Neuronal stem cell (in vitro differentiated cells): ENCODE results near the gene FARP1.

Experiments
- DNase-seq: peaks from one replicate; pipeline ENCODE4 v3.0.0-alpha.2; 2013; ENCODE audit warnings: low spot score
- H2AFZ ChIP-seq: one replicate; pipeline ENCODE4 v1.6.1; 2013; ENCODE audit warnings: mild to moderate bottlenecking, low read length, inconsistent platforms
- H2AK5ac ChIP-seq: 2 replicates; pipeline ENCODE4 v1.6.1; 2013; ENCODE audit warnings: low read depth, mild to moderate bottlenecking, inconsistent platforms, low read length, moderate library complexity, mixed read lengths
- H2BK120ac ChIP-seq: 2 replicates; pipeline ENCODE4 v1.6.1; 2013; ENCODE audit warnings: low read depth, mild to moderate bottlenecking, inconsistent platforms, low read length, moderate library complexity, mixed read lengths
- H2BK12ac ChIP-seq: one replicate; pipeline ENCODE4 v1.6.1; 2013; ENCODE audit warnings: low read length, inconsistent platforms
- H2BK15ac ChIP-seq: 2 replicates; pipeline ENCODE4 v1.6.1; 2013; ENCODE audit warnings: mild to moderate bottlenecking, low read length, inconsistent platforms, mixed read lengths
- H2BK5ac ChIP-seq: one replicate; pipeline ENCODE4 v1.6.1; 2013; ENCODE audit warnings: inconsistent platforms, mild to moderate bottlenecking, low read length, moderate library complexity
- H3K14ac ChIP-seq: one replicate; pipeline ENCODE4 v1.6.1; 2013; ENCODE audit warnings: low read length, inconsistent platforms
- H3K18ac ChIP-seq: 2 replicates; pipeline ENCODE4 v1.6.1; 2013; ENCODE audit warnings: low read length, inconsistent platforms
- H3K23ac ChIP-seq: 2 replicates; pipeline ENCODE4 v1.6.1; 2013; ENCODE audit warnings: low read depth, mild to moderate bottlenecking, mixed read lengths, low read length, inconsistent platforms; ENCODE audit not compliant: poor library complexity
- H3K27ac ChIP-seq: replicated peaks from 3 replicates; pipeline ENCODE4 v1.5.1; 2013; ENCODE audit warnings: low read length, inconsistent platforms
- H3K27me3 ChIP-seq, 3 experiments: 2 replicates each; pipeline ENCODE4 v1.6.1; 2013; ENCODE audit warnings: low read length in 3 of 3, mild to moderate bottlenecking in 2 of 3, inconsistent platforms in 1 of 3, low read depth in 1 of 3, mixed read lengths in 1 of 3, moderate library complexity in 1 of 3; ENCODE audit not compliant: control insufficient read depth in 3 of 3, insufficient read depth in 3 of 3
- H3K36me3 ChIP-seq, 2 donors: replicated peaks in 1 of 2; 2 replicates each; pipeline ENCODE4 v1.6.1; 2013; ENCODE audit warnings: low read length in 2 of 2; ENCODE audit not compliant: control insufficient read depth in 2 of 2, insufficient read depth in 2 of 2
- H3K4ac ChIP-seq: 2 replicates; pipeline ENCODE4 v1.6.1; 2013; ENCODE audit warnings: inconsistent platforms, mild to moderate bottlenecking, low read length, moderate library complexity
- H3K4me1 ChIP-seq, 2 donors: 1 replicate in 1 of 2; 2 replicates in 1 of 2; pipeline ENCODE4 v1.6.1; 2013; ENCODE audit warnings: low read length in 2 of 2, low read depth in 1 of 2; ENCODE audit not compliant: control insufficient read depth in 2 of 2, insufficient read depth in 1 of 2
- H3K4me2 ChIP-seq: one replicate; pipeline ENCODE4 v1.6.1; 2013; ENCODE audit warnings: mild to moderate bottlenecking, low read length, inconsistent platforms; ENCODE audit not compliant: insufficient read depth, poor library complexity, severe bottlenecking
- H3K4me3 ChIP-seq, 2 donors: 2 replicates each; pipeline ENCODE4 v1.5.1; 2013; ENCODE audit warnings: low read length in 2 of 2, mild to moderate bottlenecking in 2 of 2, inconsistent platforms in 1 of 2, moderate library complexity in 1 of 2
- H3K79me1 ChIP-seq: one replicate; pipeline ENCODE4 v1.6.1; 2013; ENCODE audit warnings: low read depth, mild to moderate bottlenecking, inconsistent platforms, low read length, moderate library complexity
- H3K9ac ChIP-seq: one replicate; pipeline ENCODE4 v1.6.1; 2013; ENCODE audit warnings: mild to moderate bottlenecking, low read depth, low read length, inconsistent platforms; ENCODE audit not compliant: poor library complexity
- H3K9me3 ChIP-seq, 2 donors: replicated peaks in 1 of 2; 2 replicates each; pipeline versions ENCODE3 to v1.6.1; 2013; ENCODE audit warnings: low read length in 2 of 2, mild to moderate bottlenecking in 2 of 2, inconsistent platforms in 1 of 2, low read depth in 1 of 2, mixed read lengths in 1 of 2, moderate library complexity in 1 of 2; ENCODE audit not compliant: control insufficient read depth in 2 of 2, insufficient read depth in 1 of 2
- H4K8ac ChIP-seq: one replicate; pipeline ENCODE4 v1.6.1; 2013; ENCODE audit warnings: low read depth, mild to moderate bottlenecking, inconsistent platforms, low read length, moderate library complexity
- H4K91ac ChIP-seq: one replicate; pipeline ENCODE4 v1.6.1; 2013; ENCODE audit warnings: low read length, low read depth, mild to moderate bottlenecking, inconsistent platforms; ENCODE audit not compliant: poor library complexity
- WGBS, 2 donors: extraction: QIAGEN DNeasy Blood & Tissue Kit; methylation state at CpG; one replicate each; pipeline ENCODE4 v1.1.7; 2013; ENCODE audit warnings: missing lambda C conversion rate in 2 of 2, mixed read lengths in 1 of 2; ENCODE audit not compliant: insufficient read length in 2 of 2, insufficient replicate concordance in 1 of 2; ENCODE audit errors: extremely low coverage in 2 of 2; 5-methylcytosine and 5-hydroxymethylcytosine counted together

The FARP1 gene

DNA sequence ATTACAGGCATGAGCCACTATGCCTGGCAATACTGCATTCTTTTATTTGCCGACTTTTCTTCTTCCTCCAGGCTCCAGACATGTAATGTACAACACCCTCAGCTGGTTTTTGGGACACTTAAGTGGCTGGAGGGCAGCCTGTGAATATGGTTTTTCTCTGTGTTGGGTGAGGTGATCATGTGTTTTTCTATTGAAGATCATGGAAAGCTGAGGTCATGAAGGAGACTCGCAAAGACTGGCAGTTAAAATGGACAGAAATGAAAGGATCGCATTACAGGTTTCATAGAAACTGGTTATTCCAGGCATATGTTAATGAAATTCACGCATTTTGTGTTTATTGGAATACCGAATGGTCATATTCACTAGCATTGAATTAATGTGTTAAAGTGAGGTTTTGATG, 119.4 kb downstream of the FARP1 start:
- Histone ChIP-seq H2BK15ac (no peak overlapping the region), H3K27me3 (no peaks in the 10 kb centered on the region), H3K27ac (no peak overlapping the region), H3K4me3 (no peak overlapping the region), H2BK5ac (no peak overlapping the region), H3K14ac (no peak overlapping the region), H4K8ac (no peak overlapping the region), H2BK12ac (no peak overlapping the region), H2AFZ (no peak overlapping the region), H3K18ac (no peak overlapping the region), H3K9ac (no peak overlapping the region), H4K91ac (no peak overlapping the region), H3K4me1 (peaks cover 11 to 26% of the 10 kb centered on the region in 2 donors), H3K36me3 (no peaks in the 10 kb centered on the region), H3K4ac (no peak overlapping the region), H3K9me3 (no peaks in the 10 kb centered on the region), H2BK120ac (no peak overlapping the region), H2AK5ac (no peak overlapping the region), H3K23ac (no peak overlapping the region), H3K79me1 (peaks cover 6% of the 10 kb centered on the region), H3K4me2 (no peak overlapping the region)
- WGBS, 2 donors, result no CpG with 5 or more reads among the region's 5 CpGs
- no peak for DNase-seq

DNA sequence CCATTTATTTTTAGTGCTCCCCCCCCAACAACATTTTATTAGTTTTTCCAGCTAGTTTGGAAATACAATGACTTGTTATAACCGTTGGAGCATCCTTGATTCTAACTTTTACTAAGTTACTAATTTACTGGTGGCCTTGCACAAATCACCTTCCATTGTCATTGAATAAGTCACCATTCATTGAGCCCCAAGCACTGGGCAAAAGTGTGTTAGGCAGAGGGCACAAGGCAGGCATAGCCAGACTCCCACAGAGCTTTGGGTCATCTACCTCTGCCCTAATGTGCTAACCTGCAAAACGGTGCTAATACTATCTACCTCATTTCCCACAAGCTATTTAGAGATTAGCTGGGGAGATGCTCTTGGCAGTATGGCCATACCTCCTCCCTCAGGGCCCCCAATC, 120.9 kb downstream of the FARP1 start:
- no peak overlapping the region for H2BK15ac ChIP-seq
- H3K4me1 ChIP-seq, result peaks cover 11 to 26% of the 10 kb centered on the region in 2 donors
- H3K79me1 ChIP-seq, result peaks cover 6% of the 10 kb centered on the region
- no peak overlapping the region for H3K18ac ChIP-seq
- H3K4ac ChIP-seq, result no peak overlapping the region
- no CpG with 5 or more reads among the region's 2 CpGs for WGBS, 2 donors
- no peak overlapping the region for H2BK120ac ChIP-seq
- no peak overlapping the region for H3K4me3 ChIP-seq
- H2AFZ ChIP-seq, result no peak overlapping the region
- no peaks in the 10 kb centered on the region for H3K9me3 ChIP-seq
- H4K8ac ChIP-seq, result no peak overlapping the region
- H3K9ac ChIP-seq, result no peak overlapping the region
- H3K36me3 ChIP-seq, result peaks cover 0 to 4% of the 10 kb centered on the region in 2 donors
- no peak overlapping the region for H4K91ac ChIP-seq
- H3K23ac ChIP-seq, result no peak overlapping the region
- no peak overlapping the region for H2BK12ac ChIP-seq
- no peak for DNase-seq
- no peak overlapping the region for H3K27ac ChIP-seq
- no peak overlapping the region for H3K14ac ChIP-seq
- no peak overlapping the region for H2AK5ac ChIP-seq
- no peak overlapping the region for H3K4me2 ChIP-seq
- H3K27me3 ChIP-seq, result no peaks in the 10 kb centered on the region
- H2BK5ac ChIP-seq, result no peak overlapping the region

DNA sequence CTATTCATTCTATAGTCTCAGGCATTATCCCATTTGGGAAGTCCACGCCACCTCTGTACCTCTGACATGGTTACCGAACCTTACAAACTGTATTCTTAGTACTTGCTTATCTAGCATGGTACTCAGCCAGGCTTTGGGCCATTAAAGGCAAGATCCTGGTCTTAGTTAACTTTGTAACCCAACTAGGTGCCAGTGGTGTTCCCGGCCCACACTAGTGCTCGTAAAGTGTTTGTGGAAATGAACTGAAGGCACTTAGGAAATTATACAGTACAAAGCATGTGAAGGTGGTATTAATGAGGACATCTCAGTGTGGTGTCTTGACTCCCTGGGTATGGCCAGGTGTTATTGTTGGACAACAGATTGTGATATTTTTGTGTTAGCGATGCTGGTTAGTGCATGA, 122.0 kb downstream of the FARP1 start:
- Histone ChIP-seq H3K36me3 (peaks cover 0 to 4% of the 10 kb centered on the region in 2 donors), H3K4me3 (no peak overlapping the region), H3K27ac (no peak overlapping the region), H2BK12ac (no peak overlapping the region), H3K9me3 (no peaks in the 10 kb centered on the region), H2BK5ac (no peak overlapping the region), H2AK5ac (no peak overlapping the region), H3K23ac (no peak overlapping the region), H3K18ac (no peak overlapping the region), H3K9ac (no peak overlapping the region), H4K91ac (no peak overlapping the region), H3K14ac (no peak overlapping the region), H2AFZ (no peak overlapping the region), H3K4me1 (peaks cover 11 to 22% of the 10 kb centered on the region in 2 donors), H3K4ac (no peak overlapping the region), H2BK15ac (no peak overlapping the region), H4K8ac (no peak overlapping the region), H3K27me3 (no peaks in the 10 kb centered on the region), H2BK120ac (no peak overlapping the region), H3K4me2 (no peak overlapping the region), H3K79me1 (peaks cover 6% of the 10 kb centered on the region)
- no peak for DNase-seq
- no CpG with 5 or more reads among the region's 5 CpGs for WGBS, 2 donors

DNA sequence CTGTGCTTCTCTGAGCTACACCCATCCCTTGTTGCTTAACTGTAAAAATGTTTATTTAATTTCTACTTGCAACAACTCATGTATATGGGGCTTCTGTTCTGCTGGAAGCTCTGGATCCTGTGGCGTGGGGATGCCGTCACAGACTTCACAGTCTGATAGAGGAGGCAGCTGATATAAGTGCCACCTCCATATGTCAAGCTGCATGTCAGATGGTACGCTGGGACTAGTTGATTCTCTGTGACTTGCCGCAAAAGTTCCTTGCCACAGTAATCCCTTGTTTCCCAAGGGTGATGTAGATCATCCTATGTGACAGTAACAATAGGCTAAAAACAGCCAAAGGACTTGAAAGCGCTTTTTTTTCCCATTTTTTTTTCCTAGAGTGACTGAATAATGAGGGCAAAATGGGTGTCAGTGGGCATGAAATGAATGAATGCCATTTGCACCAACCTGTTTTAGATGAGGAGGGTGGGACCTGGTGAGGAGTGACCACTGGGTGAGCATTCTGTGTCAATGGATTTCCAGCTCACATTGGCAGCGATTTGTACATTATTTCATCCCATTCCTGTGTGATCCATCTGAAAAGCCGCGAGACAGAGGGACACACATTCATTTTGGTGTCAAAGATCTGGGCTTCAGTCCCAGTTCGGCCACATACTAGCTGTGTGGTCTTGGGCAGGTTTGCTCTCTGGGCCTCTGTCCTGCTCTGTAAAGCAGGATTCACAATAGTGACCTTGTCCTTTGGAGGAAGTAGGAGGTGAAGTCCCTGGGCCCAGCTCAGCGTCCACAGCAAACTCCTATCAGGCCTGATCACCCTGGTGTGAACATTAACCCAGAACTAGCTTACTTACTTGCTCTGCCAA, 123.0 kb downstream of the FARP1 start:
- Histone ChIP-seq H4K91ac (no peak overlapping the region), H3K36me3 (peaks cover 0 to 4% of the 10 kb centered on the region in 2 donors), H2AFZ (no peak overlapping the region), H3K27me3 (no peaks in the 10 kb centered on the region), H3K23ac (no peak overlapping the region), H2BK12ac (no peak overlapping the region), H3K4me2 (no peak overlapping the region), H2BK120ac (no peak overlapping the region), H3K4ac (no peak overlapping the region), H2AK5ac (no peak overlapping the region), H3K9me3 (no peaks in the 10 kb centered on the region), H4K8ac (no peak overlapping the region), H3K9ac (no peak overlapping the region), H3K18ac (no peak overlapping the region), H2BK5ac (no peak overlapping the region), H3K79me1 (peaks cover 6% of the 10 kb centered on the region), H2BK15ac (no peak overlapping the region), H3K4me3 (no peak overlapping the region), H3K27ac (no peak overlapping the region), H3K4me1 (peaks cover 2 to 12% of the 10 kb centered on the region in 2 donors), H3K14ac (no peak overlapping the region)
- no peak for DNase-seq
- WGBS, 2 donors, result no CpG with 5 or more reads among the region's 10 CpGs
